HepG2 (cell line): Measurements from ENCODE around the gene PSD. TPM values are rescaled to one million over a fixed set of nuclear protein-coding genes. Genes with fewer than 3 reads are reported as not detected.

Experiments
- ATAC-seq: fragments of 200-7000 bp; cut with Tn5 transposase; 3 replicates; pipeline ENCODE4 v1.9.1; 2020; ENCODE audit warnings: mild to moderate bottlenecking, moderate library complexity
- BruUV-seq: library from RNA; stranded (reverse); fragments of 400-500 nt; replicated peaks from 2 replicates; lab custom pipeline; 2021; lab: Mats Ljungman, UMichigan
- CTCF ChIA-PET: fragments of 300-600 bp; formaldehyde crosslinking; extraction: SDS; loops from one replicate; lab custom pipeline; 2021; ENCODE audit warnings: low total read pairs, inconsistent platforms, low intra/inter-chr PET ratio; lab: Yijun Ruan, JAX
- POLR2A ChIA-PET: fragments of 350-600 bp; sonication (Branson Sonifier 250); formaldehyde crosslinking; loops from one replicate; lab custom pipeline; 2020; ENCODE audit warnings: antibody characterized with exemption, inconsistent platforms; lab: Yijun Ruan, JAX
- DNase-seq: peaks from one replicate; pipeline ENCODE4 v3.0.0-alpha.2; 2015; ENCODE audit warnings: low spot score
- FAIRE-seq: peaks from 3 replicates; lab custom pipeline; 2011; peaks lifted over from hg19 to GRCh38; lab: Jason Lieb, UNC
- H2AFZ ChIP-seq: one replicate; pipeline ENCODE4 v1.6.1; 2011; ENCODE audit warnings: low read length, inconsistent platforms
- H3K27ac ChIP-seq: fragments of 300-600 bp; 3 replicates; pipeline ENCODE4 v1.8.0; 2011; ENCODE audit warnings: mixed run types, mild to moderate bottlenecking, mixed read lengths, low read length, inconsistent platforms; ENCODE audit not compliant: insufficient read depth; ENCODE audit errors: extremely low read length
- H3K27me3 ChIP-seq, 2 experiments: fragments of 200-600 bp in 1 of 2; 2 replicates in 1 of 2; 3 replicates in 1 of 2; pipeline versions ENCODE4 v1.6.0 to v1.8.0; 2011; ENCODE audit warnings: low read length in 2 of 2, mild to moderate bottlenecking in 2 of 2, moderate library complexity in 2 of 2, inconsistent platforms in 1 of 2; ENCODE audit not compliant: insufficient read depth in 2 of 2, control insufficient read depth in 1 of 2
- H3K36me3 ChIP-seq, 2 experiments: fragments of 200-600 bp in 1 of 2; replicated peaks in 1 of 2; 2 replicates in 1 of 2; 3 replicates in 1 of 2; pipeline versions ENCODE4 v1.5.1 to v1.8.0; 2011; ENCODE audit warnings: low read length in 2 of 2, inconsistent platforms in 1 of 2; ENCODE audit not compliant: insufficient read depth in 2 of 2, control insufficient read depth in 1 of 2
- H3K4me1 ChIP-seq: 2 replicates; pipeline ENCODE4 v1.5.1; 2012; ENCODE audit warnings: low read length, inconsistent platforms; ENCODE audit not compliant: insufficient read depth
- H3K4me2 ChIP-seq: 2 replicates; pipeline ENCODE4 v1.6.0; 2011; ENCODE audit warnings: low read depth, low read length, inconsistent platforms
- H3K4me3 ChIP-seq, 3 experiments: fragments of 200-600 bp in 1 of 3; sonication (generic), shearing (Covaris generic) in 1 of 3; replicated peaks in 1 of 3; 2 replicates each; pipeline ENCODE4 v1.5.1; 2011 to 2016; ENCODE audit warnings: low read length in 3 of 3, inconsistent platforms in 2 of 3, low read depth in 2 of 3, mild to moderate bottlenecking in 2 of 3, control low read depth in 1 of 3, mixed read lengths in 1 of 3; ENCODE audit not compliant: insufficient read depth in 1 of 3
- H3K79me2 ChIP-seq: one replicate; pipeline ENCODE4 v1.6.1; 2011; ENCODE audit warnings: low read length, inconsistent platforms; ENCODE audit not compliant: insufficient read depth
- H3K9ac ChIP-seq: 2 replicates; pipeline ENCODE4 v1.6.0; 2011; ENCODE audit warnings: mild to moderate bottlenecking, low read depth, low read length, inconsistent platforms; ENCODE audit not compliant: insufficient read depth
- H3K9me3 ChIP-seq: 2 replicates; pipeline ENCODE4 v1.5.1; 2012; ENCODE audit warnings: mild to moderate bottlenecking, low read length
- H4K20me1 ChIP-seq: 2 replicates; pipeline ENCODE4 v1.6.0; 2011; ENCODE audit warnings: inconsistent platforms, mild to moderate bottlenecking, low read length, moderate library complexity; ENCODE audit not compliant: insufficient read depth
- AGO1 ChIP-seq: fragments of 200-400 bp; formaldehyde crosslinking; IDR thresholded peaks from 2 replicates; pipeline ENCODE4 v1.6.1; 2017; ENCODE audit warnings: mild to moderate bottlenecking, low read depth, low read length, moderate library complexity; ENCODE audit not compliant: poor library complexity, severe bottlenecking
- ETV6 ChIP-seq: sonication (generic); formaldehyde crosslinking; conservative IDR thresholded peaks from 2 replicates; pipeline ENCODE4 v1.4.0; 2020; ENCODE audit warnings: missing genetic modification reagents
- HHEX ChIP-seq: IDR thresholded peaks from 2 replicates; pipeline ENCODE4 v1.6.1; 2016; ENCODE audit warnings: control low read depth
- HNF4A ChIP-seq: sonication (generic); formaldehyde crosslinking; IDR thresholded peaks from 2 replicates; pipeline ENCODE4 v1.4.0; 2020; ENCODE audit warnings: missing genetic modification reagents
- MED8 ChIP-seq: sonication (generic); formaldehyde crosslinking; IDR thresholded peaks from 2 replicates; pipeline ENCODE4 v1.8.1; 2023; ENCODE audit warnings: mild to moderate bottlenecking, missing genetic modification reagents; ENCODE audit not compliant: insufficient replicate concordance
- MTA1 ChIP-seq: sonication (generic); formaldehyde crosslinking; IDR thresholded peaks from 2 replicates; pipeline ENCODE4 v1.4.0; 2020; ENCODE audit warnings: missing genetic modification reagents, mild to moderate bottlenecking, borderline replicate concordance
- NFIC ChIP-seq: IDR thresholded peaks from 2 replicates; pipeline ENCODE4 v1.6.1; 2012; ENCODE audit warnings: mild to moderate bottlenecking, low read length, inconsistent platforms
- NRL ChIP-seq: sonication (generic); formaldehyde crosslinking; IDR thresholded peaks from 2 replicates; pipeline ENCODE4 v1.5.0; 2020; ENCODE audit warnings: missing genetic modification reagents, mild to moderate bottlenecking, moderate library complexity, borderline replicate concordance
- ZFP36L2 ChIP-seq: sonication (generic); formaldehyde crosslinking; IDR thresholded peaks from 2 replicates; pipeline ENCODE4 v1.4.0; 2020; ENCODE audit warnings: missing genetic modification reagents
- ZFP90 ChIP-seq: sonication (generic); formaldehyde crosslinking; IDR thresholded peaks from 2 replicates; pipeline ENCODE4 v1.8.0; 2022; ENCODE audit warnings: missing genetic modification reagents, mild to moderate bottlenecking, inconsistent platforms, borderline replicate concordance
- ZFX ChIP-seq: sonication (generic); formaldehyde crosslinking; IDR thresholded peaks from 2 replicates; pipeline ENCODE4 v1.4.0; 2020; ENCODE audit warnings: mild to moderate bottlenecking, low read depth, missing genetic modification reagents, moderate library complexity
- ZFY ChIP-seq: sonication (generic); formaldehyde crosslinking; IDR thresholded peaks from 2 replicates; pipeline ENCODE4 v1.4.0; 2020; ENCODE audit warnings: missing genetic modification reagents
- ZNF296 ChIP-seq: sonication (generic); formaldehyde crosslinking; conservative IDR thresholded peaks from 2 replicates; pipeline ENCODE4 v1.5.0; 2020; ENCODE audit warnings: mild to moderate bottlenecking, missing genetic modification reagents
- ZNF687 ChIP-seq: sonication (generic); formaldehyde crosslinking; IDR thresholded peaks from 2 replicates; pipeline ENCODE4 v1.5.1; 2020; ENCODE audit warnings: mild to moderate bottlenecking, missing genetic modification reagents, moderate library complexity
- ZNF737 ChIP-seq: sonication (generic); formaldehyde crosslinking; IDR thresholded peaks from 2 replicates; pipeline ENCODE4 v1.5.0; 2020; ENCODE audit warnings: missing genetic modification reagents, mild to moderate bottlenecking, borderline replicate concordance
- ZNF766 ChIP-seq: sonication (generic); formaldehyde crosslinking; IDR thresholded peaks from 2 replicates; pipeline ENCODE4 v1.5.0; 2020; ENCODE audit warnings: missing genetic modification reagents, borderline replicate concordance
- ZNF780A ChIP-seq: sonication (generic); formaldehyde crosslinking; IDR thresholded peaks from 2 replicates; pipeline ENCODE4 v1.8.0; 2022; ENCODE audit warnings: mild to moderate bottlenecking, missing genetic modification reagents, moderate library complexity
- WGBS: methylation state at CpG from one replicate; pipeline ENCODE4 v1.1.6; 2017; ENCODE audit warnings: low lambda C conversion rate; 5-methylcytosine and 5-hydroxymethylcytosine counted together
- in situ Hi-C: cut with HindIII; loops from 2 replicates; pipeline ENCODE4 v1.10.0; 2017; ENCODE audit warnings: low pct_unique_long_range_greater_than_20kb; ENCODE audit not compliant: extremely low pct_ligation_motif_present
- intact Hi-C: fragments of 100-400 bp; cut with micrococcal nuclease; formaldehyde crosslinking; loops from one replicate; pipeline ENCODE4 v1.10.0; 2022; ENCODE audit not compliant: unreplicated experiment
- polyA plus RNA-seq, 8 experiments: library from polyadenylated mRNA; depleted of rRNA in 3 of 8; stranded (reverse) in 7 of 8; unstranded in 1 of 8; fragments of >200 nt; fragmentation: Illumina TruSeq in 4 of 8; extraction: Trizol in 4 of 8; gene quantifications; 2 replicates each; pipeline versions ENCODE4 v1.2.1 to v1.2.3, GENCODE V29; 2011 to 2016; ENCODE audit warnings: low read depth in 4 of 8, missing spikeins in 1 of 8, mixed read lengths in 1 of 8; ENCODE audit not compliant: insufficient read depth in 1 of 8
- total RNA-seq, 5 experiments: library from RNA; depleted of rRNA; stranded (reverse); fragments of >200 nt; fragmentation: Illumina TruSeq; extraction: Trizol; gene quantifications; 2 replicates each; pipeline ENCODE4 v1.2.3, GENCODE V29; 2016; ENCODE audit warnings: low read depth in 1 of 5
- TF ChIP-seq, protein P1 (sequence below): IDR thresholded peaks from 2 replicates; pipeline ENCODE4 v1.6.1; 2012; ENCODE audit warnings: inconsistent platforms
- TF ChIP-seq, protein P2 (sequence below): IDR thresholded peaks from 2 replicates; pipeline ENCODE4 v1.6.1; 2016; ENCODE audit warnings: low read depth, borderline replicate concordance
- TF ChIP-seq, protein P3 (sequence below): sonication (generic); formaldehyde crosslinking; IDR thresholded peaks from 2 replicates; pipeline ENCODE4 v1.8.0; 2022; ENCODE audit warnings: missing genetic modification reagents, low read depth, mild to moderate bottlenecking, borderline replicate concordance

PSD gene
- total and polyA plus RNA-seq, 2 of the 13 experiments (the other 11 are each of a cell fraction or from before 2014, with no cell fraction given): 0.35 to 0.58 TPM

DNA sequence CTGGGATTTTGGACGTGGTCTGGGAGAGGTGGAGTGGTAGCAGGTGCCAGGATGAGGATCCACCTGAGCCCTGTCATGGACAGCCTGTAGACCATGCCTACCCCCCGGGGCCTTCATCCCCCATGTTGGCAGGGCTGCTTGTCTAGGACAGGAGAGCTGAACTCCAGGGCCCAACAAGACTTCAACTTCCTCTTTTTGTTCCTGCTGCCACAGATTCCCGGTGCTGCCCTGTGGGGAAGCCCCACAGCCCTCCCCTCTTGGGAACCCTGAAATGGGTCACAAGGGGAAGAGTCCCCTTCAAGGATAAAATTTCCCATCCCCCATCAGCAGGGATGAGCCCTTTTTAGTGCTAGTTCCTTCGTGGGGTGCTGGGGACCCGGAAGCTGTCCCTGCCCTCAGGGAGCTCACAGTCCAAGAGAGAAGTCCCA is 15.0 kb upstream of the PSD start:
- Histone ChIP-seq H3K27me3 (no peaks in the 10 kb centered on the region; a peak in 1 of 5 replicates), H2AFZ (peak overlapping the region; percentile 1), H3K9ac (peak overlapping the region; percentile 68), H3K9me3 (no peaks in the 10 kb centered on the region), H4K20me1 (no peaks in the 10 kb centered on the region), H3K27ac (peak overlapping the region; percentile 72), H3K4me2 (peak overlapping the region; percentile 97), H3K4me3 (peak overlapping the region; percentile 33 to 76 (median 75); a peak in 5 of 6 replicates), H3K79me2 (peaks cover 5% of the 10 kb centered on the region), H3K4me1 (peaks cover 35% of the 10 kb centered on the region), H3K36me3 (no peaks in the 10 kb centered on the region)
- CTCF ChIA-PET: no interaction called here
- in situ Hi-C loops: no loop called here
- FAIRE-seq: no peak
- intact Hi-C loops: loop anchor here (2.0 kb wide), 1 partner anchor 15 kb away; no protein-coding TSS in a partner anchor
- 0% methylated on average over 5 of the region's 5 CpGs for WGBS
- BruUV-seq: no TSS peak
- peak; percentile 3; the same call in 2 of the 3 replicates for ATAC-seq
- DNase-seq: no peak
- POLR2A ChIA-PET: interaction anchor here (0.9 to 6.8 kb wide), 5 partner anchors 12 to 195 kb away, joined by 3 to 135 read pairs (median 67); partner anchors contain the start of genes C10orf95 and FBXL15
- TF ChIP-seq ZFP90 (CRISPR knock-in tag) (0 out of 2 replicates have a peak, but pooled peaks have one; percentile 11), MED8 (CRISPR knock-in tag) (no peak), ZNF737 (CRISPR knock-in tag) (0 out of 2 replicates have a peak, but pooled peaks have one; percentile 20), ZFP36L2 (CRISPR knock-in tag) (no peak), ZNF780A (CRISPR knock-in tag) (no peak), ZFX (0 out of 2 replicates have a peak, but pooled peaks have one; percentile 37), ETV6 (no peak), NFIC (0 out of 2 replicates have a peak, but pooled peaks have one; percentile 11), ZNF687 (CRISPR knock-in tag) (peak; percentile 19; the same call in 1 of the 2 replicates), AGO1 (no peak), ZNF766 (CRISPR knock-in tag) (0 out of 2 replicates have a peak, but pooled peaks have one; percentile 19), NRL (CRISPR knock-in tag) (0 out of 2 replicates have a peak, but pooled peaks have one; percentile 29), ZNF296 (CRISPR knock-in tag) (no peak), HHEX (CRISPR knock-in tag) (no peak), HNF4A (peak; percentile 25; the same call in 1 of the 2 replicates), MTA1 (CRISPR knock-in tag) (no peak), ZFY (CRISPR knock-in tag) (peak; percentile 19; the same call in 1 of the 2 replicates)
- TF ChIP-seq, protein P1, sequence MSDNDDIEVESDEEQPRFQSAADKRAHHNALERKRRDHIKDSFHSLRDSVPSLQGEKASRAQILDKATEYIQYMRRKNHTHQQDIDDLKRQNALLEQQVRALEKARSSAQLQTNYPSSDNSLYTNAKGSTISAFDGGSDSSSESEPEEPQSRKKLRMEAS: 0 out of 2 replicates have a peak, but pooled peaks have one; percentile 2
- TF ChIP-seq, protein P2, sequence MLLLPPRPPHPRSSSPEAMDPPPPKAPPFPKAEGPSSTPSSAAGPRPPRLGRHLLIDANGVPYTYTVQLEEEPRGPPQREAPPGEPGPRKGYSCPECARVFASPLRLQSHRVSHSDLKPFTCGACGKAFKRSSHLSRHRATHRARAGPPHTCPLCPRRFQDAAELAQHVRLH: no peak
- TF ChIP-seq, protein P3, sequence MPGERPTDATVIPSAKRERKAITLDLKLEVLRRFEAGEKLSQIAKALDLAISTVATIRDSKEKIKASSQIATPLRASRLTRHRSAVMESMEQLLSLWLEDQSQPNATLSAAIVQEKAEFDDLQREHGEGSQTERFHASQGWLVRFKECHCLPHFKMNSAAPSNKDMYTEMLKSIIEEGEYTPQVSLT (CRISPR knock-in tag): no peak
